NCI-H774 (cell line): ENCODE measurements around the gene DPH2.

Source experiments
- DNase-seq: peaks from one replicate; lab custom pipeline; 2025; lab: John Stamatoyannopoulos, UW

DPH2 gene

DNA sequence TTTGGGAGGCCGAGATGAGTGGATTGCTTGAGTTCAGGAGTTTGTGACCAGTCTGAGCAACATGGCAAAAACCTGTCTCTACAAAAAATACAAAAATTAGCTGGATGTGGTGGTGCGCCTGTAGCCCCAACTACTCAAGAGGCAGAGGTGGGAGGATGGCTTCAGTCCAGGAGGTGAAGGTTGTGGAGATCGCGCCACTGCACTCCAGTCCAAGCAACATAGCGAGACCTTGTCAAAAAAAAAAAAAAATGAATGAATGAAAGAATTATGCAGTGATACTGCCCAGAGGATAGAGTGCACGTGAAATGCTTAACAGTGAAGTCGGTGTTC lies 429 bp upstream of the DPH2 start:
- DNase-seq = no peak

DNA sequence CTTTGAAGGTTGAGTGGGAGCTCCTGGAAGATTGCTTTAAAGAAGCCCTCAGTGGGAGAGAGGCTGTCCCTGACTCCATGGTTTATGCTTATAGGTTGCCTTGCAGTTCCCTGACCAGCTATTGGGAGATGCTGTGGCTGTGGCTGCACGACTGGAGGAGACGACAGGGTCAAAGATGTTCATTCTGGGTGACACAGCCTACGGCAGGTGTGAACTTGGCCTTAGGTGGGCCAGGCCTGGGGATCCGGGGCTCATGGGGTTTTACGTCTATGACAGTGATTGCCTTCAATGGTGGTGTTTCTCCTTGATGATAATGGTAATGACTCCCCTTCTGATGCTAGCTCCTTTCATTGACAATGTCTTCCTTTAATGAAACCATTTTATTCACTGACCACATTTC lies 692 bp downstream of the DPH2 start:
- DNase-seq = no peak

DNA sequence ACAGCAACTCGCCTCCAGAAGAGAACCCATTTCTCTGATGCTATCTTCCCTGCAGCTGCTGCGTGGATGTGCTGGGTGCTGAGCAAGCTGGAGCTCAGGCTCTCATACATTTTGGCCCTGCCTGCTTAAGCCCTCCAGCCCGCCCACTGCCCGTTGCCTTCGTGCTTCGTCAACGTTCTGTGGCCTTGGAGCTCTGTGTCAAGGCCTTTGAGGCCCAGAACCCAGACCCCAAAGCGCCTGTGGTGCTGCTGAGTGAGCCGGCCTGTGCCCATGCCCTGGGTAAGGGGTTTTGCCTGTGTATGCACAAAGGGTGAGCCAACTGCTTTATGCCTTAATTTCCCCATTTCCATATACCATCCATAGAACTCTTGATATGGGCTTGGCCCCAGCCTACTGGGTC lies 1.1 kb downstream of the DPH2 start:
- no peak for DNase-seq

DNA sequence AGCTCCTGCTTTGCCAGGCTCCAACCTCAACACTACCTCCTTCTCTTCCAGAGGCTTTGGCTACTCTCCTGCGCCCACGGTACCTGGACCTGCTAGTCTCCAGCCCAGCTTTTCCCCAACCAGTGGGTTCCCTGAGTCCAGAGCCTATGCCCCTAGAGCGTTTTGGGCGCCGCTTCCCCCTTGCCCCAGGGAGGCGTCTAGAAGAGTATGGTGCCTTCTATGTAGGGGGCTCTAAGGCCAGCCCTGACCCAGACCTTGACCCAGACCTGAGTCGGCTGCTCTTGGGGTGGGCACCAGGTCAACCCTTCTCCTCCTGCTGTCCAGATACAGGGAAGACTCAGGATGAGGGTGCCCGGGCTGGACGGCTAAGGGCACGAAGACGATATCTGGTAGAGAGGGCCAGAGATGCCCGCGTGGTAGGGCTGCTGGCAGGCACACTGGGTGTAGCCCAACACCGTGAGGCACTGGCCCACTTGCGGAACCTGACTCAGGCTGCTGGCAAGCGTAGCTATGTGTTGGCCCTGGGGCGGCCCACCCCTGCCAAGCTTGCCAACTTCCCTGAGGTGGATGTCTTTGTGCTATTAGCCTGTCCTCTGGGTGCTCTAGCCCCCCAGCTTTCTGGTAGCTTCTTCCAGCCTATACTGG lies 1.6 kb downstream of the DPH2 start:
- no peak for DNase-seq

DNA sequence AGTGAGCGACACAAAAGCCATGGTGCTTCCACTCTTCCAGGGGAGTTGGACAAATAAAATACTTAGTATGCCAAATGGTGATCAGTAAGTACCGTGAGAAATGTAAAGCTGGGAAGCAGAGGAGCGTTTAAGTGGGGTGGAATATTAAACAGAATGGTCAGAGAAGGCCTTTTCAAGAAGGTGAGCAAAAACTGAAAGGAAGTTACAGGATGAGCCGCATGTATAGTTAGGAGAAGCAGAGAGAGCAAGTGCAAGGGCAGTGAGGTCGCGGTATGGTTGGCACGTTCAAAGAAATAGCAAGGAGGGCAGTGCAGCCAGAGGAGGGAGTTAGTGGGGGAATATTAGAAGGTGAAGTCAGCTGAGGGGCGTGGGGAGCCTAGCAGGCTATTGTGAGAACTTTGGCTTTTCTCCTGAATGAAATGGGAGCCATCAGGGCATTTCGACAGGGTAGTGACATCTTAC lies 4.2 kb downstream of the DPH2 start:
- no peak for DNase-seq

GRCh38 chr1:43974443-43975248 lies 4.8 kb downstream of the DPH2 start, which contains the start of gene ATP6V0B:
TSS of gene ATP6V0B (plus strand) at chr1:43974960. CDS start at chr1:43975041, 81 bp downstream.
- DNase-seq = peak; percentile 98

GRCh38 chr1:43975249-43975961 lies 5.6 kb downstream of the DPH2 start:
- peak; percentile 26 for DNase-seq

DNA sequence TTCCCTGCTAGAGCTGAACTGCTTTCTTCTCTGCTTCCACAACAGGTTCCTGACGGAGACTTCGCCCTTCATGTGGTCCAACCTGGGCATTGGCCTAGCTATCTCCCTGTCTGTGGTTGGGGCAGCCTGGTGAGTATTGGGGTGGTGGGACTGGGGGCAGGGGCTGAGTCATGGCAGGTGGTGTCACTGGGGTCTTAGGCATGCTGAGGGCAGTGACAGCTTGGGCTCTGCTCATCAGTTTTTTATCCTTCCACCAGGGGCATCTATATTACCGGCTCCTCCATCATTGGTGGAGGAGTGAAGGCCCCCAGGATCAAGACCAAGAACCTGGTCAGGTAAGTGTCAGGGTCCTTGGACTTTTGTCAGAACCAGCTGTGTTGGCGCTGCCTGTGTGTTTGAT lies 6.2 kb downstream of the DPH2 start:
- no peak for DNase-seq

GRCh38 chr1:43976890-43977289 lies 7.1 kb downstream of the DPH2 start:
- no peak for DNase-seq

DNA sequence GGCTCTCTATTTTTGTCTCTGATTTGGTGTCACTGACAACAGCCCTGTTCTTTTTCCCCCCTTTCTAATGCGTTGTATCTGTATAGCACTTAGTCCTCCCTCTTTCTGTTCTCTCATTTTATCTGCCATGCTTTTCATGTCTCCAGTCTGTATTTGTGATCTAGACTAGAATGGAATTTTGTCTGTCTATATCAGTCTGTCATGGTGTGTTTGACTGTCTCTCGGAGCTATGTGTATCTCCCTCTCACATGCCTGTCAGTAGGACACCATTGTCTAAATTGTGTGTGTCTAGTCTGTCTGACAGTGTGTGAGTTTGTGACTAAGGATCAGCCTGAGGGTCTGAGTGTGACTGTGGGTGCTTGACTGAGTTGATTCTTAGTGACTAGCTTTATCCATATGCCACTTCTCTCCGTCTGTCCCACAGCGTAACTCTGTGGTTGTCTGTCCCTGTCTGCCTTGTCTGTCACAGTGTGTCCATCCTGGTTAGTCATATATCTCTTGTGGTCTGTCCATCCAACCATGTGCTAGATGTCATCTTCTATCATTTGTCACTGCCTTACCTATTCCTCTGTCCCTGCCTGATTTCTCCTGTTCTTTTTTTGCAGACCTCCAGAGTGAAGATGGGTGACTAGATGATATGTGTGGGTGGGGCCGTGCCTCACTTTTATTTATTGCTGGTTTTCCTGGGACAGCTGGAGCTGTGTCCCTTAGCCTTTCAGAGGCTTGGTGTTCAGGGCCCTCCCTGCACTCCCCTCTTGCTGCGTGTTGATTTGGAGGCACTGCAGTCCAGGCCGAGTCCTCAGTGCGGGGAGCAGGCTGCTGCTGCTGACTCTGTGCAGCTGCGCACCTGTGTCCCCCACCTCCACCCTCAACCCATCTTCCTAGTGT lies 7.8 kb downstream of the DPH2 start:
- no peak for DNase-seq

DNA sequence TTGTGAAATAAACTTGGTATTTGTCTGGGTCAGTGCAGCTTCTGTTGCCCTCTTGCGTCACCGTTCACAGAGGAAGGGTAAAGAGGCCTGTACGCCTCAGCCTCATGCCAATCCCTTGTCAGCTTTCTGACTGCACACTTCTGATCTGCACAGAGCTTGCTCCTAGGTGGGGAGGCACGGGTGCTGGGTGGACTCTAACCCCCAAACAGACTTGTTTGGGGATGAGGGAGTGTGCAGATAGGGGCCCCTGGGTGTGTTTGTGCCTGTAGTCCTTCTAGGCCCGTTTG lies 8.4 kb downstream of the DPH2 start:
- DNase-seq = no peak

- DNase-seq = peak; percentile 57
Measured at GRCh38 chr1:43978551-43979260, 8.9 kb downstream of the DPH2 start, which contains the start of gene B4GALT2. TSS of gene B4GALT2 (plus strand) at chr1:43979210. CDS start at chr1:43981161, 1,951 bp downstream.

DNA sequence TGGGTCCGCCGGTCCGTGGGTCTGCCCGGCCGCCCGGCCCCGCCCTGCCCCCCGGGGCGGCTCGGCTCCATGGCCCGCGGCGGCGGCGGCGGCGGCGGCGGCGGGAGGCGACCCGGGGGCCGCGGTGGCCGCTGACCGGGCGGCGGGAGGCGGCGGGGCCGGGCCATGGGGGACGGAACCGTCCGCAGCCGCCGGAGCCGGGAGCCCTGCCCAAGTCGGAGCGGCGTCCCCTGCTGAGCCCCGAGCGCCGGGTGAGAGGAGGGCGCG lies 9.4 kb downstream of the DPH2 start:
- DNase-seq = no peak

DNA sequence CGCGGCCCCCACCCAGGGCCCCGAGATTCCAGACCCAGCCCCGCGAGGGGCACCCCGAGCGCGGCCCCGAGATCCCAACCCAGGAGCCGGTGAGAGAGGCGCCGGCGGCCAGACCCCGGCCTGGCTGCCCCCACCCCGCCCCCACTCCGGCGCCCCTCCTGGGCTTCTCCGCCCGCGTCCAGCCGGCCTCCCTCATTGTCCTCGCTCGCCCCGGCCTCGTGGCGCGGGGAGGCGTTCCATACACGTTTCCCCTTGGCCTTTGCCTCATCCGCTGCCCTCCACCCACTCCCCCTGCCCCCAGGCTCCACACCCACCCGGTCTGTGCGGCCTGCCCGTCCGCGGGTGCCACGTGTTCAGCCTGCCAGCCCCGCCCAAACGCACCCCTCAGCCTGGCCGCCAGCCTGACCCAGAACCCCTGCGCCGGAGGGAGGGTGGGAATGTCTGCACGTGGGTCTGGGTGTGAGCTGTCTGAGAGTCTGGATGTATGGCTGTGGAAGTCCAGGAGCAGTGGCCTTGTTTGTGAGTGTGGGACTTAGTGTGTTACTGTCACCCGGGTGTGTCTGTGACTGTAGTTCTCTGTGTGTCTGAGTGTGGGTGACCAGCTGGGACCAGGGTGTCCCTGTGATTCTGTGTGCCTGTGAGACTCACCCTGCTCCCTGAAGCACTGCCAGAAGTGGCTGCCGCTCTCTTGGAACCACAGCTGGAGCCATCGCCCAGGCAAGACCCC lies 9.9 kb downstream of the DPH2 start:
- no peak for DNase-seq

GRCh38 chr1:43980255-43981134 lies 10.7 kb downstream of the DPH2 start:
- no peak for DNase-seq

GRCh38 chr1:43981135-43981491 lies 11.3 kb downstream of the DPH2 start:
- no peak for DNase-seq

GRCh38 chr1:43981636-43982035 lies 11.8 kb downstream of the DPH2 start:
- DNase-seq = no peak

DNA sequence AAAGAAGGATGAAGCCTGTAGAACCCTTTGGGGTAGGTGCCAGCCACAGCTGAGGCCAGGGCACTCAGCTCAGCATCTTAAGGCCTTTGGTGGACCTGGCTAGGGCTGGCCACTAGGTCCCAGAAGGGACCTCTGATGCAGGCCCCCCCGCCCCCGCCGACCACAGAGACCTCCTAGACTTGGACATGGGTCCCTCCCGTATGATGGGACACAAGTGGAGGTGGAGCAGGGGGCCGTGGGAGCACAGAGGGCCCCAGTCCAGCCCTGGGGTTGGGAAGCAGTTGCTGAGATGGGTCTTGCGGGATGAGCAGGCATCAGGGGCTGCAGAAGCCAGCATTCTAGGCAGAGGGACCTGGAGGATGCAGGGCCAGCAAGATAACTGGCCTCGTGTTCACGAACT lies 12.4 kb downstream of the DPH2 start:
- DNase-seq = no peak

DNA sequence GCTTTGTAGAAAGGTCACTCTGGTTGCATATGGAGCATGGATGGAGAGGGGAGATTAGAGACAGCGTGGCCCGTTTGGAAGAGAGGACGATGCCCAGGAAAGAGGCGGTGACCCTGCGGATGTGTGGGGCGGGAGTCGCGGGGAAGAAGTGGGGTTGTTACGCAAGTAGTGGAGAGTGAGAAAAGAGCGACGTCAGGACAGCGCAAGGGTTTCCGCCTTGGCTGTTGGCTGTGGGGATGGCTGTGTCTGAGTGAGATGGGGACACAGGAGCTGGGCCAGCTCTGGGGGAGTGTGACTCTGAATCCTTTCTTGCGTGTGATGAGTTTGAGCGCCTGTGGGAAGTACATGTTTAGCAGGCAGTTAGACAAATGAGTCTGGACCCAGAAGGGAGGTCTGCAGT lies 13.0 kb downstream of the DPH2 start:
- no peak for DNase-seq

- DNase-seq = no peak
Measured at GRCh38 chr1:43983253-43983899, 13.6 kb downstream of the DPH2 start.
